ENCODE results near the gene PIGU. TPM values are rescaled to one million over a fixed set of nuclear protein-coding genes. Genes with fewer than 3 reads are reported as not detected.

Gene PIGU
- total and polyA plus RNA-seq, 8 donors, result 0.45 to 21.3 (median 10.3) TPM

DNA sequence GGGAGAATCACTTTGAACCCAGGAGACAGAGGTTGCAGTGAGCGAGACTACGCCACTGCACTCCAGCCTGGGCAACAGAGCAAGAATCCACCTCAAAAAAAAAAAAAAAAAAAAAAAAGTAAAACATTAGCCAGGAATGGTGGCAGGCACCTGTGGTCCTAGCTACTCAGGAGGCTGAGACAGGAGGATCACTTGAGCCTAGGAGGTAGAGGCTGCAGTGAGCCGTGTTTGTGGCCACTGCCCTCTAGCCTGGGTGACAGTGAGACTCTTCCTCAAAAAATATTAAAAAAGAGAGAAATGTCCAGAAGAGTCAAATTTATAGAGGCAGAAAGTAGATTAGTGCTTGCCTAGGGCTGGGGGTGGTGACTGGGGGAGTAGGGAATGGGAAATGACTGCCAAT is 6.8 kb upstream of the PIGU start:
- 81 to 96% (median 91%) methylated on average over 3 of the region's 3 CpGs for WGBS, 5 donors
- intact Hi-C loops (cut with DNase I; ENCODE audit: low total_unique reads), result no loop called here
- TF ChIP-seq POLR2AphosphoS5 (IDR thresholded peaks at IDR 0.05) (no peak), POLR2A (IDR thresholded peaks at IDR 0.05) (no peak), EP300 (IDR thresholded peaks at IDR 0.05) (no peak)
- TF ChIP-seq, protein P1, sequence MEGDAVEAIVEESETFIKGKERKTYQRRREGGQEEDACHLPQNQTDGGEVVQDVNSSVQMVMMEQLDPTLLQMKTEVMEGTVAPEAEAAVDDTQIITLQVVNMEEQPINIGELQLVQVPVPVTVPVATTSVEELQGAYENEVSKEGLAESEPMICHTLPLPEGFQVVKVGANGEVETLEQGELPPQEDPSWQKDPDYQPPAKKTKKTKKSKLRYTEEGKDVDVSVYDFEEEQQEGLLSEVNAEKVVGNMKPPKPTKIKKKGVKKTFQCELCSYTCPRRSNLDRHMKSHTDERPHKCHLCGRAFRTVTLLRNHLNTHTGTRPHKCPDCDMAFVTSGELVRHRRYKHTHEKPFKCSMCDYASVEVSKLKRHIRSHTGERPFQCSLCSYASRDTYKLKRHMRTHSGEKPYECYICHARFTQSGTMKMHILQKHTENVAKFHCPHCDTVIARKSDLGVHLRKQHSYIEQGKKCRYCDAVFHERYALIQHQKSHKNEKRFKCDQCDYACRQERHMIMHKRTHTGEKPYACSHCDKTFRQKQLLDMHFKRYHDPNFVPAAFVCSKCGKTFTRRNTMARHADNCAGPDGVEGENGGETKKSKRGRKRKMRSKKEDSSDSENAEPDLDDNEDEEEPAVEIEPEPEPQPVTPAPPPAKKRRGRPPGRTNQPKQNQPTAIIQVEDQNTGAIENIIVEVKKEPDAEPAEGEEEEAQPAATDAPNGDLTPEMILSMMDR (IDR thresholded peaks at IDR 0.05), result no peak

DNA sequence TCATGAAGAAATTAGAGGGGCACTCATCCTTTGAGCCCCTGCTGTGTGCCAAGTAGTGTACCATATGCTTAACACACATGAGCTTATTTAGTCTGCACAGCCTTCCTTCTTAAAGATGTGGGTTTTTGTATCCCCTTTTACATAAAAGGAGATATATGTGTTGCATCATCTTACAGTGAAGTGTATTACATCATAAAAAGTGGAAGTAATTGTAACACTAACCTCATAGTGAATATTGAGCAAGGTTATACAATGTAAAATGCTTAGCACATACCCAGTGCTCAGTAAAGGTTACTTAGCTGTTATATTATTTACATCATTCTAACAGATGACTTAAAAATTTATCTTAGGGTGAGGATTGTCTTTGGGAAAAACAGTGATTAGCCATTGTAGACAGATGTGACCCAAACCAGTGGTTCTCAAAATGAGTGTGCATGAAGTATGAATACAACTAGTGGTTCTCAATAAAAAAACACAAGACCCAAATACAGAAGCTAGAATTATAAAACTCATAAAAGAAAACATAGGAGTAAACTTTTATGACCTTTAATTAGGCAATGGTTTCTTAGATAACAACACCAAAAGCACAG is 3.8 kb upstream of the PIGU start:
- Histone ChIP-seq H3K4me1 (peaks cover 3 to 16% (median 15%) of the 10 kb centered on the region in 4 donors), H3K9me3 (no peaks in the 10 kb centered on the region), H3K27ac (no peak overlapping the region), H3K27me3 (no peaks in the 10 kb centered on the region), H3K4me3 (no peak overlapping the region), H3K36me3 (no peaks in the 10 kb centered on the region)
- no peak for DNase-seq
- no peak for TF ChIP-seq EP300 (IDR thresholded peaks at IDR 0.05)
- no peak for TF ChIP-seq POLR2AphosphoS5 (IDR thresholded peaks at IDR 0.05)
- TF ChIP-seq, protein P1 (IDR thresholded peaks at IDR 0.05), result no peak
- TF ChIP-seq POLR2A (IDR thresholded peaks at IDR 0.05), result no peak
- intact Hi-C loops (cut with DNase I; ENCODE audit: low total_unique reads), result no loop called here

More for the DNA sequence above, 6.8 kb upstream of the PIGU start:
- Histone ChIP-seq H3K27ac (no peak overlapping the region), H3K36me3 (no peaks in the 10 kb centered on the region), H3K4me1 (no peaks in the 10 kb centered on the region), H3K27me3 (no peaks in the 10 kb centered on the region), H3K9me3 (no peaks in the 10 kb centered on the region), H3K4me3 (no peak overlapping the region)
- DNase-seq, result no peak

DNA sequence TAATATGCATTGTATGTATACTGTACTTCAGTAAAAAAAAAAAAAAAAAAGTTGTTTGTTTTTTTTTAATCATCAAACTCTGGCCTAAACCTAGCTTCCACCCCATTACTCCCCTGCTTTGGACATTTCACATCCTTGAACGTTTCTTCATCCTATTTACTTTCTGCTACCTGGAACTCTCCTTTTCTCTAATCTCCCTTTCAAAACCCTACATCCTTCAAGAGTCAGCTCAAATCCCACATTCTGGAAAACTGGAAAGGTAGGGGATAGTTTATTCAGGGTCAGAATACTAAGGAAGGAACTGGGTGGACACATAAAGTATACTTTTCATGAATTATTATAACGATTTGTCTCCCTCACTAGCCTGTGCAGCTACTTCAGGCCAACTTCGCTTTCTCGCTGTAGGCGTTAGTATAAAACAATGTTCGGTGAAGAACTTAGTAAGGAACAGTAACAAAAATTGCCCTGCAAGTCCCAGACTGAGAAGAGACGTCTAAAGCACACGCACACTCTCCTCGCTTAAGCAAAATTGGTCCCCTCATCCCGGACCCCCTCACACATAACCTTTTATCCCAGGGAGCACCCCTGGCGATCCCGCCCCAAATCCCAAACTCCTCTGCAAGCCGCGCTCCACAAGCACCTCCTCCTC is 775 bp downstream of the PIGU start:
- Histone ChIP-seq H3K9me3 (no peaks in the 10 kb centered on the region), H3K27me3 (no peaks in the 10 kb centered on the region), H3K4me3 (peak overlapping the region; percentile 68 to 99 (median 84)), H3K27ac (peak overlapping the region; percentile 58 to 86 (median 77)), H3K4me1 (peaks cover 3 to 19% (median 18%) of the 10 kb centered on the region in 4 donors), H3K36me3 (no peaks in the 10 kb centered on the region)
- no peak for DNase-seq
- intact Hi-C loops (cut with DNase I; ENCODE audit: low total_unique reads), result no loop called here
- WGBS, 5 donors, result 0 to 1% (median 1%) methylated on average over 14 of the region's 14 CpGs
- TF ChIP-seq POLR2A (IDR thresholded peaks at IDR 0.05) (no peak), POLR2AphosphoS5 (IDR thresholded peaks at IDR 0.05) (no peak), EP300 (IDR thresholded peaks at IDR 0.05) (no peak)
- TF ChIP-seq, protein P1 (IDR thresholded peaks at IDR 0.05), result no peak

DNA sequence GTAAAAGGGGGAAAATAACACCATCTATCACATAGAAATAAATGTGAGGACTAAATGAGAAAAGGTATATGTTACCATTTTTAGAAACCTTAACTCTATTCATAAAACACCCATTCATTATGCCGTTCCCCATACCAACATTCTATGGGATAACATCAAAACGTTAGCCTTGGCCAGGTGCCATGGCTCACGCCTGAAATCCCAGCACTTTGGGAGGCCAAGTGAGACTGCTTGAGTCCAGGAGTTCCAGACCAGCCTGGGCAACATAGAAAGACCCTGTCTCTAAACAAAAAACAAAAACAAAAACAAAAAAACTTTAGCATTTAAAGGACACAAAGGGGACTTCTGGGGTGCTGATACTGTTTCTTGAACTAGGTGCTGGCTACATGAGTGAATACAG is 1.3 kb downstream of the PIGU start:
- WGBS, 5 donors, result 20 to 28% (median 21%) methylated on average over 3 of the region's 3 CpGs
- H3K9me3 ChIP-seq, result no peaks in the 10 kb centered on the region
- no peaks in the 10 kb centered on the region for H3K27me3 ChIP-seq
- H3K36me3 ChIP-seq, result no peaks in the 10 kb centered on the region
- no peak for DNase-seq
- H3K27ac ChIP-seq, result no peak overlapping the region
- TF ChIP-seq EP300 (IDR thresholded peaks at IDR 0.05) (no peak), POLR2AphosphoS5 (IDR thresholded peaks at IDR 0.05) (no peak), POLR2A (IDR thresholded peaks at IDR 0.05) (no peak)
- TF ChIP-seq, protein P1 (IDR thresholded peaks at IDR 0.05), result no peak
- intact Hi-C loops (cut with DNase I; ENCODE audit: low total_unique reads), result no loop called here
- H3K4me3 ChIP-seq, result peak overlapping the region in 1 of 4 donors; percentile 99
- peaks cover 3 to 19% (median 18%) of the 10 kb centered on the region in 4 donors for H3K4me1 ChIP-seq

All from stomach (tissue), 9 donors.